K562 (cell line): ENCODE measurements around the gene YARS1. TPM values are rescaled to one million over a fixed set of nuclear protein-coding genes. Genes with fewer than 3 reads are reported as not detected.

ENCODE experiments used
- ARHGAP35 ChIP-seq: fragments of 450-650 bp; IDR thresholded peaks from 2 replicates; pipeline ENCODE4 v1.6.1; 2018; ENCODE audit not compliant: partially characterized antibody
- CBFB ChIP-seq: sonication (generic); formaldehyde crosslinking; IDR thresholded peaks from 2 replicates; pipeline ENCODE4 v1.4.0; 2020; ENCODE audit warnings: mild to moderate bottlenecking, missing genetic modification reagents
- CREB1 ChIP-seq, 2 experiments: sonication (generic) in 1 of 2; formaldehyde crosslinking in 1 of 2; IDR thresholded peaks; 2 replicates each; pipeline versions ENCODE4 v1.6.1 to v1.8.0; 2012 to 2022; ENCODE audit warnings: inconsistent platforms in 1 of 2, mild to moderate bottlenecking in 1 of 2, missing genetic modification reagents in 1 of 2, moderate library complexity in 1 of 2
- CREM ChIP-seq: IDR thresholded peaks from 2 replicates; pipeline ENCODE4 v1.6.1; 2014; ENCODE audit warnings: antibody characterized with exemption, low read depth
- ELF1 ChIP-seq: fragments of 200-800 bp; sonication (Bioruptor generic); IDR thresholded peaks from 2 replicates; pipeline ENCODE4 v1.6.1; 2016; ENCODE audit warnings: missing genetic modification characterization, missing compliant biosample characterization
- EP300 ChIP-seq: IDR thresholded peaks from 2 replicates; pipeline ENCODE4 v1.6.1; 2012; ENCODE audit warnings: low read length, improper control_type of control experiment
- FOXJ2 ChIP-seq: fragments of 200-800 bp; sonication (Bioruptor generic); IDR thresholded peaks from 2 replicates; pipeline ENCODE4 v1.6.1; 2016; ENCODE audit warnings: missing genetic modification characterization, missing compliant biosample characterization
- HDGF ChIP-seq: fragments of 450-650 bp; IDR thresholded peaks from 2 replicates; pipeline ENCODE4 v1.6.1; 2016
- HSF4 ChIP-seq: fragments of 250-450 bp; sonication (Bioruptor Pico); IDR thresholded peaks from 2 replicates; pipeline ENCODE4 v2.1.2; 2022; ENCODE audit warnings: mild to moderate bottlenecking, moderate library complexity, borderline replicate concordance
- OTX1 ChIP-seq: fragments of 450-650 bp; formaldehyde crosslinking; IDR thresholded peaks from 2 replicates; pipeline ENCODE4 v1.4.0; 2022; ENCODE audit warnings: mild to moderate bottlenecking
- PML ChIP-seq: IDR thresholded peaks from 2 replicates; pipeline ENCODE4 v1.6.1; 2012; ENCODE audit warnings: low read length, inconsistent platforms
- TCF3 ChIP-seq: sonication (generic); formaldehyde crosslinking; IDR thresholded peaks from 2 replicates; pipeline ENCODE4 v1.4.0; 2020; ENCODE audit warnings: mild to moderate bottlenecking, missing genetic modification reagents
- ZKSCAN8 ChIP-seq: fragments of 200-800 bp; sonication (Bioruptor generic); IDR thresholded peaks from 2 replicates; pipeline ENCODE4 v1.6.1; 2016; ENCODE audit warnings: missing genetic modification characterization, missing compliant biosample characterization
- ZNF174 ChIP-seq: fragments of 250-450 bp; sonication (Bioruptor Pico); IDR thresholded peaks from 2 replicates; pipeline ENCODE4 v1.4.0; 2020; ENCODE audit warnings: mild to moderate bottlenecking
- ZNF232 ChIP-seq: sonication (generic); formaldehyde crosslinking; IDR thresholded peaks from 2 replicates; pipeline ENCODE4 v1.8.0; 2022; ENCODE audit warnings: mild to moderate bottlenecking, missing genetic modification reagents
- ZNF354B ChIP-seq: fragments of 250-450 bp; sonication (Bioruptor Pico); IDR thresholded peaks from 2 replicates; pipeline ENCODE4 v1.4.0; 2020
- ZNF695 ChIP-seq: fragments of 450-650 bp; formaldehyde crosslinking; IDR thresholded peaks from 2 replicates; pipeline ENCODE4 v1.4.0; 2020; ENCODE audit warnings: mild to moderate bottlenecking, moderate library complexity
- polyA plus RNA-seq, 8 experiments: library from polyadenylated mRNA; depleted of rRNA in 4 of 8; stranded (reverse) in 5 of 8; unstranded in 3 of 8; fragments of >200 nt; fragmentation: Nextera tagmentation in 2 of 8; fragmentation: Illumina TruSeq in 1 of 8; extraction: Ambion mirVana in 2 of 8; extraction: Trizol in 1 of 8; gene quantifications; 2 replicates each; pipeline versions ENCODE4 v1.2.1 to v1.2.3, GENCODE V29; 2011 to 2014; ENCODE audit warnings: inconsistent platforms in 1 of 8, missing spikeins in 1 of 8
- total RNA-seq, 7 experiments: library from RNA; depleted of rRNA in 6 of 7; stranded (reverse); fragments of >200 nt in 6 of 7; fragmentation: Illumina TruSeq in 2 of 7; extraction: Trizol in 2 of 7; gene quantifications; 2 replicates each; pipeline versions ENCODE4 v1.2.1 to v1.2.3, GENCODE V29; 2011 to 2021; ENCODE audit warnings: low replicate concordance in 1 of 7
- TF ChIP-seq, protein P1 (sequence below): fragments of 250-450 bp; sonication (Bioruptor Pico); IDR thresholded peaks from 2 replicates; pipeline ENCODE4 v1.4.0; 2020; ENCODE audit warnings: mild to moderate bottlenecking, moderate library complexity
- TF ChIP-seq, protein P2 (sequence below): fragments of 250-450 bp; sonication (Bioruptor Pico); IDR thresholded peaks from 2 replicates; pipeline ENCODE4 v1.8.0; 2022; ENCODE audit warnings: inconsistent platforms
- TF ChIP-seq, protein P3 (sequence below), 2 experiments: fragments of 250-450 bp in 1 of 2; fragments of 450-650 bp in 1 of 2; sonication (Bioruptor Pico) in 1 of 2; IDR thresholded peaks; 2 replicates each; pipeline versions ENCODE4 v1.6.1 to v1.8.0; 2016 to 2021; ENCODE audit warnings: mild to moderate bottlenecking in 2 of 2, moderate library complexity in 2 of 2, missing compliant biosample characterization in 1 of 2, missing genetic modification characterization in 1 of 2
- TF ChIP-seq, protein P4 (sequence below): fragments of 250-450 bp; sonication (Bioruptor Pico); IDR thresholded peaks from 2 replicates; pipeline ENCODE4 v1.5.0; 2020; ENCODE audit warnings: mild to moderate bottlenecking
- TF ChIP-seq, protein P5 (sequence below): fragments of 450-650 bp; IDR thresholded peaks from 2 replicates; pipeline ENCODE4 v1.6.1; 2016; ENCODE audit warnings: antibody characterized with exemption

The YARS1 gene
- total and polyA plus RNA-seq, 9 of the 15 experiments (the other 6 are each of a cell fraction or from before 2014, with no cell fraction given), result 66.2 to 336 (median 201) TPM

DNA sequence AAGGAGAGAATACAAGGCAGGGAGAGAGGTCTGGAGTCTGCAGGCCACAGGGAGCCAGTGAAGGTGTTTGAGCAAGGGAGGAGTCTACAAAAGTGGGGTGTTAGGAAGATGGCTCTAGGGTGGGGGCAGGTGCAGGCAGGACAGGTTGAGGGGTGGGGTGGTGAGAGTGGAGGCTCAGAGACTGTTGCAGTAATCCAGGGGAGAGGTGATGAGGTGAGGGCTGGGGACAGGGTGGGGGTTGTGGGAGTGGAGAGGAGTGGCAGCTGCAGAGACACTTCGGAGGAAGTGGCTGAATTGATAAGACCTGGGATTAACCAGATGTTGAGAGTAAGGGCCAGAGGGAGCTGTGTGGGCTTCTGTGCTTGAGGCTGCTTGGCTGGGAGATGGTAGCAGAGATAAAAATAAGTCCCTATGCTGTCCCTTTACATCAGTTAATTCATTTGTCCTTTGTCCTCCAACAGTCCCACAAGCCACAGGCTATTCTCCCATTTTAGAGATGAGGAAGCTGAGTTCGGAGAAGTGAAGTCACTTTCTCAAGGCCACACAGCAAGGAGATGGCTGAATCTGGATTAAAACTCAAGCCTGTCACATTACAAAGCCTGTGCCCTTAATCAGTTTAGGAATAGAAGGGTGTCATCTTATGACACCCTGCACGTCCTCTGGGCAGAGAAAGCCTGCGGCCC lies 59.8 kb downstream of the YARS1 start (continued):
- TF ChIP-seq, protein P1, sequence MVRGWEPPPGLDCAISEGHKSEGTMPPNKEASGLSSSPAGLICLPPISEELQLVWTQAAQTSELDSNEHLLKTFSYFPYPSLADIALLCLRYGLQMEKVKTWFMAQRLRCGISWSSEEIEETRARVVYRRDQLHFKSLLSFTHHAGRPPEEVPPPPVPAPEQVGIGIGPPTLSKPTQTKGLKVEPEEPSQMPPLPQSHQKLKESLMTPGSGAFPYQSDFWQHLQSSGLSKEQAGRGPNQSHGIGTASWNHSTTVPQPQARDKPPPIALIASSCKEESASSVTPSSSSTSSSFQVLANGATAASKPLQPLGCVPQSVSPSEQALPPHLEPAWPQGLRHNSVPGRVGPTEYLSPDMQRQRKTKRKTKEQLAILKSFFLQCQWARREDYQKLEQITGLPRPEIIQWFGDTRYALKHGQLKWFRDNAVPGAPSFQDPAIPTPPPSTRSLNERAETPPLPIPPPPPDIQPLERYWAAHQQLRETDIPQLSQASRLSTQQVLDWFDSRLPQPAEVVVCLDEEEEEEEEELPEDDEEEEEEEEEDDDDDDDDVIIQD, result no peak
- TF ChIP-seq, protein P2, sequence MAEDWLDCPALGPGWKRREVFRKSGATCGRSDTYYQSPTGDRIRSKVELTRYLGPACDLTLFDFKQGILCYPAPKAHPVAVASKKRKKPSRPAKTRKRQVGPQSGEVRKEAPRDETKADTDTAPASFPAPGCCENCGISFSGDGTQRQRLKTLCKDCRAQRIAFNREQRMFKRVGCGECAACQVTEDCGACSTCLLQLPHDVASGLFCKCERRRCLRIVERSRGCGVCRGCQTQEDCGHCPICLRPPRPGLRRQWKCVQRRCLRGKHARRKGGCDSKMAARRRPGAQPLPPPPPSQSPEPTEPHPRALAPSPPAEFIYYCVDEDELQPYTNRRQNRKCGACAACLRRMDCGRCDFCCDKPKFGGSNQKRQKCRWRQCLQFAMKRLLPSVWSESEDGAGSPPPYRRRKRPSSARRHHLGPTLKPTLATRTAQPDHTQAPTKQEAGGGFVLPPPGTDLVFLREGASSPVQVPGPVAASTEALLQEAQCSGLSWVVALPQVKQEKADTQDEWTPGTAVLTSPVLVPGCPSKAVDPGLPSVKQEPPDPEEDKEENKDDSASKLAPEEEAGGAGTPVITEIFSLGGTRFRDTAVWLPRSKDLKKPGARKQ, result no peak
- TF ChIP-seq HDGF (peak; percentile 96), ARHGAP35 (peak; percentile 78), CBFB (CRISPR knock-in tag) (no peak), FOXJ2 (tag) (no peak), ZKSCAN8 (CRISPR knock-in tag) (0 out of 2 replicates have a peak, but pooled peaks have one; percentile 63), EP300 (peak; percentile 90), OTX1 (CRISPR knock-in tag) (peak; percentile 93), ELF1 (tag) (no peak; the same call in 1 of the 2 replicates), ZNF174 (CRISPR knock-in tag) (no peak), ZNF695 (CRISPR knock-in tag) (no peak), PML (peak; percentile 87), ZNF232 (CRISPR knock-in tag) (no peak), CREM (peak; percentile 72), CREB1 (IDR thresholded peaks at IDR 0.05) (no peak), CREB1 (CRISPR knock-in tag; IDR thresholded peaks at IDR 0.05) (0 out of 2 replicates have a peak, but pooled peaks have one; percentile 26), TCF3 (CRISPR knock-in tag) (peak; percentile 95), HSF4 (CRISPR knock-in tag) (no peak), ZNF354B (CRISPR knock-in tag) (no peak)
- TF ChIP-seq, protein P3, sequence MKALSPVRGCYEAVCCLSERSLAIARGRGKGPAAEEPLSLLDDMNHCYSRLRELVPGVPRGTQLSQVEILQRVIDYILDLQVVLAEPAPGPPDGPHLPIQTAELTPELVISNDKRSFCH (CRISPR knock-in tag; IDR thresholded peaks at IDR 0.05), result no peak
- TF ChIP-seq, protein P3 (tag; IDR thresholded peaks at IDR 0.05), result peak; percentile 68; the same call in 1 of the 2 replicates
- TF ChIP-seq, protein P4, sequence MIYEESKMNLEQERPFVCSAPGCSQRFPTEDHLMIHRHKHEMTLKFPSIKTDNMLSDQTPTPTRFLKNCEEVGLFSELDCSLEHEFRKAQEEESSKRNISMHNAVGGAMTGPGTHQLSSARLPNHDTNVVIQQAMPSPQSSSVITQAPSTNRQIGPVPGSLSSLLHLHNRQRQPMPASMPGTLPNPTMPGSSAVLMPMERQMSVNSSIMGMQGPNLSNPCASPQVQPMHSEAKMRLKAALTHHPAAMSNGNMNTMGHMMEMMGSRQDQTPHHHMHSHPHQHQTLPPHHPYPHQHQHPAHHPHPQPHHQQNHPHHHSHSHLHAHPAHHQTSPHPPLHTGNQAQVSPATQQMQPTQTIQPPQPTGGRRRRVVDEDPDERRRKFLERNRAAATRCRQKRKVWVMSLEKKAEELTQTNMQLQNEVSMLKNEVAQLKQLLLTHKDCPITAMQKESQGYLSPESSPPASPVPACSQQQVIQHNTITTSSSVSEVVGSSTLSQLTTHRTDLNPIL, result no peak
- TF ChIP-seq, protein P5, sequence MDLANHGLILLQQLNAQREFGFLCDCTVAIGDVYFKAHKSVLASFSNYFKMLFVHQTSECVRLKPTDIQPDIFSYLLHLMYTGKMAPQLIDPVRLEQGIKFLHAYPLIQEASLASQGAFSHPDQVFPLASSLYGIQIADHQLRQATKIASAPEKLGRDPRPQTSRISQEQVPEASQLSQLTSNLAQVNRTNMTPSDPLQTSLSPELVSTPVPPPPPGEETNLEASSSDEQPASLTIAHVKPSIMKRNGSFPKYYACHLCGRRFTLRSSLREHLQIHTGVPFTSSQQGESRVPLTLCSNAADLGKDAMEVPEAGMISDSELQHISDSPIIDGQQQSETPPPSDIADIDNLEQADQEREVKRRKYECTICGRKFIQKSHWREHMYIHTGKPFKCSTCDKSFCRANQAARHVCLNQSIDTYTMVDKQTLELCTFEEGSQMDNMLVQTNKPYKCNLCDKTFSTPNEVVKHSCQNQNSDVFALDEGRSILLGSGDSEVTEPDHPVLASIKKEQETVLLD, result peak; percentile 80
